IMR-90 (cell line): ENCODE measurements around the gene CMKLR1. TPM values are rescaled to one million over a fixed set of nuclear protein-coding genes. Genes with fewer than 3 reads are reported as not detected.

Source experiments
- ATAC-seq: fragments of 200-7000 bp; cut with Tn5 transposase; 2 replicates; pipeline ENCODE4 v1.9.1; 2020; ENCODE audit warnings: low read depth, mild to moderate bottlenecking, moderate library complexity
- BruUV-seq: library from RNA; stranded (reverse); fragments of 400-500 nt; replicated peaks from 2 replicates; lab custom pipeline; 2021; lab: Mats Ljungman, UMichigan
- CTCF ChIA-PET: fragments of 300-600 bp; formaldehyde crosslinking; extraction: SDS; loops from one replicate; lab custom pipeline; 2021; ENCODE audit warnings: antibody characterized with exemption; lab: Yijun Ruan, JAX
- POLR2A ChIA-PET: fragments of 300-600 bp; sonication (Branson Sonifier 250); formaldehyde crosslinking; loops from one replicate; lab custom pipeline; 2022; ENCODE audit warnings: antibody characterized with exemption; ENCODE audit not compliant: unreplicated experiment; lab: Charles Lee
- DNase-seq: peaks from one replicate; pipeline ENCODE4 v3.0.0; 2013
- H2AFZ ChIP-seq: replicated peaks from 2 replicates; pipeline ENCODE3; 2013; ENCODE audit warnings: low read length, mild to moderate bottlenecking; ENCODE audit not compliant: poor library complexity
- H2AK5ac ChIP-seq: 2 replicates; pipeline ENCODE4 v1.6.1; 2013; ENCODE audit warnings: low read depth, low read length, inconsistent platforms
- H2AK9ac ChIP-seq: replicated peaks from 2 replicates; pipeline ENCODE3; 2013; ENCODE audit warnings: mild to moderate bottlenecking, low read depth, low read length, moderate library complexity; ENCODE audit not compliant: poor library complexity
- H2BK120ac ChIP-seq: 2 replicates; pipeline ENCODE4 v1.6.1; 2013; ENCODE audit warnings: low read depth, low read length, inconsistent platforms
- H2BK15ac ChIP-seq: 3 replicates; pipeline ENCODE4 v1.6.1; 2013; ENCODE audit warnings: low read depth, low read length, inconsistent platforms
- H2BK20ac ChIP-seq: 2 replicates; pipeline ENCODE4 v1.6.1; 2013; ENCODE audit warnings: low read depth, mild to moderate bottlenecking, inconsistent platforms, low read length, moderate library complexity
- H2BK5ac ChIP-seq: 2 replicates; pipeline ENCODE4 v1.6.1; 2013; ENCODE audit warnings: mild to moderate bottlenecking, low read depth, low read length, inconsistent platforms; ENCODE audit not compliant: poor library complexity, severe bottlenecking
- H3K14ac ChIP-seq: replicated peaks from 2 replicates; pipeline ENCODE4 v1.6.1; 2013; ENCODE audit warnings: low read depth, low read length, inconsistent platforms
- H3K18ac ChIP-seq: 2 replicates; pipeline ENCODE4 v1.6.1; 2013; ENCODE audit warnings: low read depth, low read length, control low read depth
- H3K23ac ChIP-seq: 2 replicates; pipeline ENCODE4 v1.6.1; 2013; ENCODE audit warnings: low read depth, low read length, inconsistent platforms
- H3K27ac ChIP-seq: 2 replicates; pipeline ENCODE4 v1.5.1; 2013; ENCODE audit warnings: mild to moderate bottlenecking, control low read depth, low read length; ENCODE audit not compliant: insufficient read depth
- H3K27me3 ChIP-seq: 2 replicates; pipeline ENCODE4 v1.6.1; 2013; ENCODE audit warnings: low read length; ENCODE audit not compliant: control insufficient read depth, insufficient read depth
- H3K36me3 ChIP-seq: 2 replicates; pipeline ENCODE4 v1.6.1; 2013; ENCODE audit warnings: low read length, mixed read lengths; ENCODE audit not compliant: control insufficient read depth, insufficient read depth
- H3K4ac ChIP-seq: 2 replicates; pipeline ENCODE4 v1.6.1; 2013; ENCODE audit warnings: low read depth, low read length, inconsistent platforms
- H3K4me1 ChIP-seq: 2 replicates; pipeline ENCODE4 v1.6.1; 2013; ENCODE audit warnings: low read length, mixed read lengths; ENCODE audit not compliant: control insufficient read depth, insufficient read depth
- H3K4me2 ChIP-seq: 2 replicates; pipeline ENCODE4 v1.6.1; 2013; ENCODE audit warnings: low read depth, mild to moderate bottlenecking, control low read depth, low read length, moderate library complexity
- H3K4me3 ChIP-seq: 2 replicates; pipeline ENCODE4 v1.5.1; 2013; ENCODE audit warnings: low read depth, mild to moderate bottlenecking, control low read depth, low read length, moderate library complexity; ENCODE audit not compliant: insufficient read depth
- H3K56ac ChIP-seq: 2 replicates; pipeline ENCODE4 v1.6.1; 2013; ENCODE audit warnings: low read length, inconsistent platforms; ENCODE audit not compliant: insufficient read depth; ENCODE audit errors: extremely low read depth
- H3K79me1 ChIP-seq, 2 experiments: 2 replicates each; pipeline ENCODE4 v1.6.1; 2013; ENCODE audit warnings: low read length in 2 of 2, inconsistent platforms in 1 of 2, low read depth in 1 of 2
- H3K9ac ChIP-seq: 2 replicates; pipeline ENCODE4 v1.6.1; 2013; ENCODE audit warnings: low read depth, low read length, control low read depth
- H3K9me1 ChIP-seq: 2 replicates; pipeline ENCODE4 v1.6.1; 2013; ENCODE audit warnings: low read length, inconsistent platforms; ENCODE audit not compliant: insufficient read depth
- H3K9me3 ChIP-seq: 2 replicates; pipeline ENCODE4 v1.6.1; 2013; ENCODE audit warnings: low read length; ENCODE audit not compliant: control insufficient read depth, insufficient read depth
- H4K20me1 ChIP-seq: 2 replicates; pipeline ENCODE4 v1.6.1; 2013; ENCODE audit warnings: low read length, inconsistent platforms; ENCODE audit not compliant: insufficient read depth
- H4K5ac ChIP-seq: 2 replicates; pipeline ENCODE4 v1.6.1; 2013; ENCODE audit warnings: mild to moderate bottlenecking, low read depth, low read length, control low read depth
- H4K8ac ChIP-seq, 2 experiments: 2 replicates each; pipeline ENCODE4 v1.6.1; 2013; ENCODE audit warnings: low read depth in 2 of 2, low read length in 2 of 2, control low read depth in 1 of 2, inconsistent platforms in 1 of 2
- H4K91ac ChIP-seq: 2 replicates; pipeline ENCODE4 v1.6.1; 2013; ENCODE audit warnings: low read depth, low read length, inconsistent platforms; ENCODE audit not compliant: insufficient read depth
- CEBPB ChIP-seq: IDR thresholded peaks from 2 replicates; pipeline ENCODE4 v1.6.1; 2012; ENCODE audit warnings: low read depth, low read length, improper control_type of control experiment
- CHD1 ChIP-seq: IDR thresholded peaks from 2 replicates; pipeline ENCODE4 v1.6.1; 2012; ENCODE audit warnings: low read depth, low read length, improper control_type of control experiment
- ELK1 ChIP-seq: fragments of 150-350 bp; IDR thresholded peaks from 2 replicates; pipeline ENCODE4 v1.6.1; 2016; ENCODE audit warnings: low read depth, mild to moderate bottlenecking, low read length, moderate library complexity, borderline replicate concordance
- FOS ChIP-seq: fragments of 150-350 bp; IDR thresholded peaks from 2 replicates; pipeline ENCODE4 v1.6.1; 2016; ENCODE audit warnings: low read depth, low read length
- MAFK ChIP-seq: IDR thresholded peaks from 2 replicates; pipeline ENCODE4 v1.6.1; 2012; ENCODE audit warnings: low read depth, low read length, improper control_type of control experiment
- MAZ ChIP-seq: IDR thresholded peaks from 2 replicates; pipeline ENCODE4 v1.6.1; 2012; ENCODE audit warnings: low read depth, mild to moderate bottlenecking, low read length, improper control_type of control experiment, moderate library complexity, borderline replicate concordance
- MXI1 ChIP-seq: IDR thresholded peaks from 2 replicates; pipeline ENCODE4 v1.6.1; 2012; ENCODE audit warnings: low read depth, mild to moderate bottlenecking, low read length, moderate library complexity, borderline replicate concordance
- POLR2A ChIP-seq: IDR thresholded peaks from 2 replicates; pipeline ENCODE4 v1.6.1; 2012; ENCODE audit warnings: mild to moderate bottlenecking, low read depth, low read length
- RAD21 ChIP-seq: IDR thresholded peaks from 2 replicates; pipeline ENCODE4 v1.6.1; 2012; ENCODE audit warnings: low read length, improper control_type of control experiment
- RCOR1 ChIP-seq: IDR thresholded peaks from 2 replicates; pipeline ENCODE4 v1.6.1; 2012; ENCODE audit warnings: mild to moderate bottlenecking, low read length, improper control_type of control experiment; ENCODE audit not compliant: insufficient replicate concordance
- RFX5 ChIP-seq: IDR thresholded peaks from 2 replicates; pipeline ENCODE4 v1.8.0; 2012; ENCODE audit warnings: low read depth, mild to moderate bottlenecking, low read length, moderate library complexity
- USF2 ChIP-seq: fragments of 150-350 bp; IDR thresholded peaks from 2 replicates; pipeline ENCODE4 v1.6.1; 2017; ENCODE audit warnings: mild to moderate bottlenecking, antibody characterized with exemption, low read length, low read depth
- WGBS, 2 experiments: methylation state at CpG; one replicate each; pipeline versions ENCODE4 v1.1.5 to v1.1.7; 2013; ENCODE audit warnings: missing lambda C conversion rate in 2 of 2; ENCODE audit not compliant: insufficient read length in 1 of 2; ENCODE audit errors: extremely low coverage in 2 of 2; 5-methylcytosine and 5-hydroxymethylcytosine counted together
- dilution Hi-C: fragments of 300-500 bp; cut with HindIII; formaldehyde crosslinking; loops from one replicate; pipeline ENCODE4 v1.14.3; 2018; ENCODE audit warnings: low sequenced_read_pairs; ENCODE audit not compliant: unreplicated experiment
- in situ Hi-C: fragments of 300-500 bp; cut with MboI; formaldehyde crosslinking; loops from 3 replicates; pipeline ENCODE4 v1.14.3; 2019; ENCODE audit warnings: low sequenced_read_pairs, inconsistent platforms, mixed read lengths
- intact Hi-C: fragments of 100-400 bp; cut with micrococcal nuclease; formaldehyde crosslinking; loops from 2 replicates; pipeline ENCODE4 v1.10.0; 2022
- polyA plus RNA-seq, 3 experiments: library from polyadenylated mRNA; depleted of rRNA; stranded (reverse); fragments of >200 nt; gene quantifications; 2 replicates each; pipeline ENCODE4 v1.2.3, GENCODE V29; 2012; ENCODE audit warnings: low replicate concordance in 1 of 3
- total RNA-seq: library from RNA; depleted of rRNA; stranded (reverse); fragments of >200 nt; gene quantifications from 2 replicates; pipeline ENCODE4 v1.2.3, GENCODE V29; 2012
- TF ChIP-seq, protein P1 (sequence below): conservative IDR thresholded peaks from 2 replicates; pipeline ENCODE4 v1.5.1; 2012; ENCODE audit warnings: mild to moderate bottlenecking, low read depth, low read length, improper control_type of control experiment

CMKLR1 gene
- total and polyA plus RNA-seq, 2 of the 4 experiments (the other 2 are of a cell fraction) = not detected

GRCh38 chr12:108386709-108387360 lies 47.7 kb upstream of the CMKLR1 start:
- Histone ChIP-seq H3K56ac (no peak overlapping the region), H2BK20ac (no peak overlapping the region), H2BK15ac (no peak overlapping the region), H3K9ac (no peak overlapping the region), H4K20me1 (no peaks in the 10 kb centered on the region), H3K4me2 (no peak overlapping the region), H3K4ac (no peak overlapping the region), H2AK9ac (no peak overlapping the region), H3K9me1 (no peaks in the 10 kb centered on the region), H3K18ac (no peak overlapping the region), H3K14ac (no peak overlapping the region), H3K23ac (no peak overlapping the region), H3K79me1 (no peaks in the 10 kb centered on the region), H3K27ac (no peak overlapping the region), H2AFZ (no peak overlapping the region), H3K4me1 (no peaks in the 10 kb centered on the region), H3K9me3 (no peaks in the 10 kb centered on the region; the same call in 1 of the 2 replicates), H3K4me3 (no peak overlapping the region), H2BK5ac (no peak overlapping the region), H2BK120ac (no peak overlapping the region), H4K8ac (no peak overlapping the region), H3K36me3 (no peaks in the 10 kb centered on the region), H4K5ac (no peak overlapping the region), H2AK5ac (no peak overlapping the region), H4K91ac (no peak overlapping the region), H3K27me3 (no peaks in the 10 kb centered on the region)
- dilution Hi-C loops (no loop called here), intact Hi-C loops (no loop called here), in situ Hi-C loops (no loop called here)
- CTCF ChIA-PET = no interaction called here
- no peak for TF ChIP-seq USF2
- TF ChIP-seq POLR2A = no peak
- no peak for TF ChIP-seq RFX5
- TF ChIP-seq RCOR1 = no peak
- TF ChIP-seq CHD1 = no peak
- TF ChIP-seq FOS = no peak
- TF ChIP-seq MXI1 = no peak
- TF ChIP-seq ELK1 = no peak
- TF ChIP-seq, protein P1, sequence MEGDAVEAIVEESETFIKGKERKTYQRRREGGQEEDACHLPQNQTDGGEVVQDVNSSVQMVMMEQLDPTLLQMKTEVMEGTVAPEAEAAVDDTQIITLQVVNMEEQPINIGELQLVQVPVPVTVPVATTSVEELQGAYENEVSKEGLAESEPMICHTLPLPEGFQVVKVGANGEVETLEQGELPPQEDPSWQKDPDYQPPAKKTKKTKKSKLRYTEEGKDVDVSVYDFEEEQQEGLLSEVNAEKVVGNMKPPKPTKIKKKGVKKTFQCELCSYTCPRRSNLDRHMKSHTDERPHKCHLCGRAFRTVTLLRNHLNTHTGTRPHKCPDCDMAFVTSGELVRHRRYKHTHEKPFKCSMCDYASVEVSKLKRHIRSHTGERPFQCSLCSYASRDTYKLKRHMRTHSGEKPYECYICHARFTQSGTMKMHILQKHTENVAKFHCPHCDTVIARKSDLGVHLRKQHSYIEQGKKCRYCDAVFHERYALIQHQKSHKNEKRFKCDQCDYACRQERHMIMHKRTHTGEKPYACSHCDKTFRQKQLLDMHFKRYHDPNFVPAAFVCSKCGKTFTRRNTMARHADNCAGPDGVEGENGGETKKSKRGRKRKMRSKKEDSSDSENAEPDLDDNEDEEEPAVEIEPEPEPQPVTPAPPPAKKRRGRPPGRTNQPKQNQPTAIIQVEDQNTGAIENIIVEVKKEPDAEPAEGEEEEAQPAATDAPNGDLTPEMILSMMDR = no peak
- no peak for TF ChIP-seq RAD21
- no peak for TF ChIP-seq MAZ
- no peak for TF ChIP-seq CEBPB
- no peak for TF ChIP-seq MAFK
- no peak for ATAC-seq
- POLR2A ChIA-PET = no interaction called here
- no TSS peak for BruUV-seq
- DNase-seq = no peak
- no CpG with 5 or more reads among the region's 8 CpGs for WGBS, 2 experiments
